HUES64 (cell line): Measurements from ENCODE around the gene S100A12.

ENCODE experiments used
- H3K27ac ChIP-seq: 2 replicates; pipeline ENCODE4 v1.7.0; 2013; ENCODE audit warnings: low read depth, low read length, inconsistent platforms
- H3K27me3 ChIP-seq: 2 replicates; pipeline ENCODE4 v1.6.1; 2013; ENCODE audit warnings: mild to moderate bottlenecking, low read length; ENCODE audit not compliant: insufficient read depth
- H3K36me3 ChIP-seq: 2 replicates; pipeline ENCODE4 v1.6.1; 2013; ENCODE audit warnings: mild to moderate bottlenecking, low read length; ENCODE audit not compliant: insufficient read depth
- H3K4me1 ChIP-seq: 2 replicates; pipeline ENCODE4 v1.6.1; 2013; ENCODE audit warnings: mild to moderate bottlenecking, low read length, moderate library complexity; ENCODE audit not compliant: insufficient read depth
- H3K4me3 ChIP-seq: 2 replicates; pipeline ENCODE4 v1.5.1; 2013; ENCODE audit warnings: mild to moderate bottlenecking, low read length, moderate library complexity
- H3K9ac ChIP-seq: 2 replicates; pipeline ENCODE4 v1.6.1; 2013; ENCODE audit warnings: mild to moderate bottlenecking, low read depth, low read length
- H3K9me3 ChIP-seq: 2 replicates; pipeline ENCODE4 v1.6.1; 2013; ENCODE audit warnings: low read depth, low read length; ENCODE audit not compliant: insufficient read depth
- WGBS: fragments of 150-250, 120-280 bp; methylation state at CpG from one replicate; pipeline ENCODE4 v1.1.7; 2013; ENCODE audit warnings: missing lambda C conversion rate; 5-methylcytosine and 5-hydroxymethylcytosine counted together

S100A12 gene

GRCh38 chr1:153339802-153340201, 35.6 kb downstream of the S100A12 start:
- 85% methylated on average over 6 of the region's 6 CpGs for WGBS
- Histone ChIP-seq H3K36me3 (no peaks in the 10 kb centered on the region), H3K9ac (no peak overlapping the region), H3K4me3 (no peak overlapping the region), H3K9me3 (no peaks in the 10 kb centered on the region), H3K27me3 (no peaks in the 10 kb centered on the region), H3K27ac (no peak overlapping the region), H3K4me1 (no peaks in the 10 kb centered on the region)

- WGBS: 80% methylated on average over 8 of the region's 8 CpGs
- Histone ChIP-seq H3K9me3 (no peaks in the 10 kb centered on the region), H3K4me3 (no peak overlapping the region), H3K27me3 (no peaks in the 10 kb centered on the region), H3K9ac (no peak overlapping the region), H3K4me1 (no peaks in the 10 kb centered on the region), H3K36me3 (no peaks in the 10 kb centered on the region), H3K27ac (no peak overlapping the region)
Measured at GRCh38 chr1:153337980-153338853, 37.2 kb downstream of the S100A12 start.

- H3K27ac ChIP-seq: no peak overlapping the region
- no peaks in the 10 kb centered on the region for H3K4me1 ChIP-seq
- H3K9ac ChIP-seq: no peak overlapping the region
- H3K9me3 ChIP-seq: 0 out of 2 replicates have a peak, but pooled peaks cover 1% of the 10 kb centered on the region
- H3K36me3 ChIP-seq: no peaks in the 10 kb centered on the region
- no peaks in the 10 kb centered on the region for H3K27me3 ChIP-seq
- no peak overlapping the region for H3K4me3 ChIP-seq
Measured at GRCh38 chr1:153336650-153337049, 38.8 kb downstream of the S100A12 start.

GRCh38 chr1:153333902-153334301, 41.5 kb downstream of the S100A12 start:
- Histone ChIP-seq H3K4me1 (no peaks in the 10 kb centered on the region), H3K27me3 (no peaks in the 10 kb centered on the region), H3K9ac (no peak overlapping the region), H3K27ac (no peak overlapping the region), H3K36me3 (no peaks in the 10 kb centered on the region), H3K4me3 (no peak overlapping the region), H3K9me3 (0 out of 2 replicates have a peak, but pooled peaks cover 11% of the 10 kb centered on the region)
- 80% methylated on average over 1 of the region's 1 CpG for WGBS

- H3K36me3 ChIP-seq: no peaks in the 10 kb centered on the region
Measured at GRCh38 chr1:153324912-153325311, 50.5 kb downstream of the S100A12 start.

More at GRCh38 chr1:153324912-153325311, 50.5 kb downstream of the S100A12 start:
- Histone ChIP-seq H3K27me3 (no peaks in the 10 kb centered on the region), H3K27ac (no peak overlapping the region), H3K4me3 (no peak overlapping the region), H3K4me1 (no peaks in the 10 kb centered on the region), H3K9me3 (peaks cover 55% of the 10 kb centered on the region), H3K9ac (no peak overlapping the region)
